ENCODE data around the gene DCAF12. TPM values are rescaled to one million over a fixed set of nuclear protein-coding genes. Genes with fewer than 3 reads are reported as not detected.

Gene DCAF12
- total RNA-seq, 4 donors from 2014 or later, result 17.9 to 25.0 (median 21.9) TPM

DNA sequence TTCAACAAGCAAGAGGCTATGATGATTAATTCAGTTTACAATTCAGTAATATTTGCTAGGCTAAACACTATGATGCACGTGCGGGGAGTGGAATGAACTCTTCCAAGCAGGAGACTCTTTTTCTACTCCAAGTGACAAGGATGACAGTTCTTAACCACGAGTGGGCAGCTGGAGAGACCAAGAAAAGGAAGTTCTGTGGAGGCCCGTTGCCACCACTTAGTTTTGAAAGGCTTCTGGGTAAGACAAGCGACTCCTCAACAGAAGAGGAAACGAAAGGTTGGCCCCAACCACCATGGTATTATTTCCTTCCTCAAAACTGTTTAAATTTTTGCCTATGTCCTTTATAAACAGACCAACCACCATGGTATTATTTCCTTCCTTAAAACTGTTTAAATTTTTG is 2.8 kb downstream of the DCAF12 start:
- WGBS, result 66% methylated on average over 6 of the region's 6 CpGs
- peaks cover 11 to 46% (median 23%) of the 10 kb centered on the region in 4 donors for H3K36me3 ChIP-seq
- H3K4me1 ChIP-seq, result peaks cover 42 to 61% (median 48%) of the 10 kb centered on the region in 4 donors
- intact Hi-C loops (cut with DNase I), result no loop called here
- no peaks in the 10 kb centered on the region for H3K9me3 ChIP-seq
- TF ChIP-seq, protein P1, sequence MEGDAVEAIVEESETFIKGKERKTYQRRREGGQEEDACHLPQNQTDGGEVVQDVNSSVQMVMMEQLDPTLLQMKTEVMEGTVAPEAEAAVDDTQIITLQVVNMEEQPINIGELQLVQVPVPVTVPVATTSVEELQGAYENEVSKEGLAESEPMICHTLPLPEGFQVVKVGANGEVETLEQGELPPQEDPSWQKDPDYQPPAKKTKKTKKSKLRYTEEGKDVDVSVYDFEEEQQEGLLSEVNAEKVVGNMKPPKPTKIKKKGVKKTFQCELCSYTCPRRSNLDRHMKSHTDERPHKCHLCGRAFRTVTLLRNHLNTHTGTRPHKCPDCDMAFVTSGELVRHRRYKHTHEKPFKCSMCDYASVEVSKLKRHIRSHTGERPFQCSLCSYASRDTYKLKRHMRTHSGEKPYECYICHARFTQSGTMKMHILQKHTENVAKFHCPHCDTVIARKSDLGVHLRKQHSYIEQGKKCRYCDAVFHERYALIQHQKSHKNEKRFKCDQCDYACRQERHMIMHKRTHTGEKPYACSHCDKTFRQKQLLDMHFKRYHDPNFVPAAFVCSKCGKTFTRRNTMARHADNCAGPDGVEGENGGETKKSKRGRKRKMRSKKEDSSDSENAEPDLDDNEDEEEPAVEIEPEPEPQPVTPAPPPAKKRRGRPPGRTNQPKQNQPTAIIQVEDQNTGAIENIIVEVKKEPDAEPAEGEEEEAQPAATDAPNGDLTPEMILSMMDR (IDR thresholded peaks at IDR 0.05), result no peak
- TF ChIP-seq POLR2AphosphoS5 (IDR thresholded peaks at IDR 0.05) (no peak), EP300 (IDR thresholded peaks at IDR 0.05) (no peak), POLR2A (IDR thresholded peaks at IDR 0.05; ENCODE audit: low read depth) (no peak)
- no peak for DNase-seq (ENCODE audit: extremely low spot score)
- peak overlapping the region in 1 of 4 donors; percentile 98 for H3K4me3 ChIP-seq
- H3K27ac ChIP-seq (replicated peaks in 1 of 4), result no peak overlapping the region
- H3K27me3 ChIP-seq, result no peaks in the 10 kb centered on the region

DNA sequence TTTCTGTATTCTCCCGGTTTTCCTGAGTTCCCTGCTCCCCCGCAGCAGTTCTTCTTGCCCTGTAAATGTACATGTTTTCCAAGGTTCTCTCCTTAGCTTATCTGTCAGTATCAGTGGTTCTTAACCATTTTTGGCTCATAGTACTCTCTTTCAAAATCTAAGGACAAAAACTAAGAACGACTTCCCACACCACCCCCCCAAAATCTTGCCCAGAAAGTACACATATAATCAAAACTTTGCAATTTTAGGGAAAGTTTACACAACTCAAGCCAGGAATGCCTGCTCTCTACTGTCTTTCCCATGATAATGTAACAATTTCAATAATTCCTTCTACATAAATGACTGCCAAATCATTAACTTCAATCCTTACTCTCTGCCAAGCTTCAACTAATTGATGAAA is 4.5 kb downstream of the DCAF12 start:
- intact Hi-C loops (cut with DNase I), result no loop called here

DNA sequence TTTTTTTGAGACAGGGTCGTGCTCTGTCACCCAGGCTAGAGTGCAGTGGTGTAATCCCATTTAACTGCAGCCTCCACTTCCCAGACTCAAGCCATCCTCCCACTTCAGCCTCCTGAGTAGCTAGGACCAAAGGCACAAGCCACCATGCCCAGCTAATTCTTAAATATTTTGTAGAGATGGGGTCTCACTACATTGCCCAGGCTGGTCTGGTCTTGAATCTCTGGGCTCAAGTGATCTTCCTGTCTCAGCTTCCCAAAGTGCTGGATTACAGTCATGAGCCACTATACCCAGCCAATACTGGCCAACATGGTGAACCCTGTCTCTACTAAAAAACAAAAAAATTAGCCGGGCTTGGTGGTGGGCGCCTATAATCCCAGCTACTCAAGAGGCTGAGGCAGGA is 6.8 kb downstream of the DCAF12 start:
- Histone ChIP-seq H3K27ac (replicated peaks in 1 of 4) (no peak overlapping the region), H3K9me3 (no peaks in the 10 kb centered on the region), H3K4me1 (peaks cover 25 to 43% (median 31%) of the 10 kb centered on the region in 4 donors), H3K36me3 (peaks cover 28 to 81% (median 53%) of the 10 kb centered on the region in 4 donors), H3K27me3 (no peaks in the 10 kb centered on the region), H3K4me3 (no peak overlapping the region)
- no peak for DNase-seq (ENCODE audit: extremely low spot score)
- intact Hi-C loops (cut with DNase I), result no loop called here
- TF ChIP-seq EP300 (IDR thresholded peaks at IDR 0.05), result no peak
- no peak for TF ChIP-seq POLR2AphosphoS5 (IDR thresholded peaks at IDR 0.05)
- TF ChIP-seq, protein P1 (IDR thresholded peaks at IDR 0.05), result no peak
- no peak for TF ChIP-seq POLR2A (IDR thresholded peaks at IDR 0.05; ENCODE audit: low read depth)
- 85% methylated on average over 3 of the region's 3 CpGs for WGBS

More for the DNA sequence above, 4.5 kb downstream of the DCAF12 start:
- TF ChIP-seq EP300 (IDR thresholded peaks at IDR 0.05) (no peak), POLR2A (IDR thresholded peaks at IDR 0.05; ENCODE audit: low read depth) (no peak), POLR2AphosphoS5 (IDR thresholded peaks at IDR 0.05) (no peak)
- TF ChIP-seq, protein P1 (IDR thresholded peaks at IDR 0.05), result no peak
- 80% methylated on average over 3 of the region's 3 CpGs for WGBS
- no peak for DNase-seq (ENCODE audit: extremely low spot score)
- H3K4me3 ChIP-seq, result no peak overlapping the region
- H3K9me3 ChIP-seq, result no peaks in the 10 kb centered on the region
- H3K4me1 ChIP-seq, result peaks cover 37 to 57% (median 44%) of the 10 kb centered on the region in 4 donors
- H3K36me3 ChIP-seq, result peaks cover 24 to 63% (median 40%) of the 10 kb centered on the region in 4 donors
- no peaks in the 10 kb centered on the region for H3K27me3 ChIP-seq
- no peak overlapping the region for H3K27ac ChIP-seq (replicated peaks in 1 of 4)

GRCh38 chr9:34114436-34114835 is 12.1 kb downstream of the DCAF12 start:
- Histone ChIP-seq H3K27ac (replicated peaks in 1 of 4) (no peak overlapping the region), H3K36me3 (peaks cover 21 to 77% (median 51%) of the 10 kb centered on the region in 4 donors), H3K4me3 (no peak overlapping the region), H3K4me1 (peaks cover 5 to 14% (median 7%) of the 10 kb centered on the region in 4 donors), H3K9me3 (no peaks in the 10 kb centered on the region), H3K27me3 (no peaks in the 10 kb centered on the region)
- no peak for DNase-seq (ENCODE audit: extremely low spot score)
- intact Hi-C loops (cut with DNase I), result no loop called here
- TF ChIP-seq POLR2A (IDR thresholded peaks at IDR 0.05; ENCODE audit: low read depth), result no peak
- 22% methylated on average over 4 of the region's 4 CpGs for WGBS

DNA sequence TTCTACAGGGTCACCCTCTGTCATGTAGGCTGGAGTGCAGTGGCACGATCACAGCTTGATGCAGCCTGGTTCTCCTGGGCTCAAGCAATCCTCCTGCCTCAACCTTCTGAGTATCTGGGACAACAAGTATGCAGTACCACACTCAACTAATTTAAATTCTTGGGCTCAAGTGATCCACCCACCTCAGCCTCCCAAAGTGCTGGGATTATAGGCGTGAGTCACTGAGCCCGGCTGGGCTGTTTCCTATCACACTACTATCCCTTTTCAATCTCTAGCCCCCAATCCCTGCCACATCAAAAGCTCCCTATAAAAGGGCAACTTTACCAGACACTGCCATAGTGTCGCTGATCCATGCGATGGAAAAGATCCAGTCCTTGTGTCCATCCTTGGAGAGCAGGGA is 20.4 kb downstream of the DCAF12 start:
- no peaks in the 10 kb centered on the region for H3K27me3 ChIP-seq
- H3K9me3 ChIP-seq, result no peaks in the 10 kb centered on the region
- H3K4me1 ChIP-seq, result peaks cover 0 to 10% (median 3%) of the 10 kb centered on the region in 4 donors
- H3K4me3 ChIP-seq, result no peak overlapping the region
- no peak for DNase-seq (ENCODE audit: extremely low spot score)
- peaks cover 60 to 80% (median 74%) of the 10 kb centered on the region in 4 donors for H3K36me3 ChIP-seq
- no peak for TF ChIP-seq POLR2AphosphoS5 (IDR thresholded peaks at IDR 0.05)
- no peak for TF ChIP-seq EP300 (IDR thresholded peaks at IDR 0.05)
- no peak for TF ChIP-seq POLR2A (IDR thresholded peaks at IDR 0.05; ENCODE audit: low read depth)
- TF ChIP-seq, protein P1 (IDR thresholded peaks at IDR 0.05), result no peak
- intact Hi-C loops (cut with DNase I), result no loop called here
- WGBS, result 94% methylated on average over 5 of the region's 5 CpGs
- no peak overlapping the region for H3K27ac ChIP-seq (replicated peaks in 1 of 4)

All from esophagus muscularis mucosa (tissue), 4 donors.